Panc1 (cell line): Measurements from ENCODE around the gene SGIP1. TPM values are rescaled to one million over a fixed set of nuclear protein-coding genes. Genes with fewer than 3 reads are reported as not detected.

Source experiments
- ATAC-seq: fragments of 200-7000 bp; cut with Tn5 transposase; 2 replicates; pipeline ENCODE4 v1.9.1; 2020; ENCODE audit warnings: mild to moderate bottlenecking, moderate library complexity
- BruUV-seq: library from RNA; stranded (reverse); fragments of 400-500 nt; replicated peaks from 2 replicates; lab custom pipeline; 2021; lab: Mats Ljungman, UMichigan
- CTCF ChIA-PET: fragments of 300-600 bp; sonication (Branson Sonifier 250); formaldehyde crosslinking; loops from one replicate; lab custom pipeline; 2022; ENCODE audit warnings: antibody characterized with exemption; lab: Charles Lee
- POLR2A ChIA-PET: fragments of 300-600 bp; sonication (Branson Sonifier 250); formaldehyde crosslinking; loops from one replicate; lab custom pipeline; 2022; ENCODE audit warnings: antibody characterized with exemption; lab: Charles Lee
- DNase-seq: peaks from one replicate; pipeline ENCODE4 v3.0.0-alpha.2; 2010; ENCODE audit warnings: low read depth, low spot score
- H3K27ac ChIP-seq: 2 replicates; pipeline ENCODE4 v1.5.1; 2011; ENCODE audit warnings: mild to moderate bottlenecking, low read length, inconsistent platforms
- H3K27me3 ChIP-seq: fragments of 200-500 bp; sonication (Bioruptor generic); 2 replicates; pipeline ENCODE4 v1.6.0; 2014; ENCODE audit warnings: low read length, inconsistent platforms; ENCODE audit not compliant: control insufficient read depth, insufficient read depth
- H3K36me3 ChIP-seq: fragments of 200-500 bp; sonication (Bioruptor generic); 2 replicates; pipeline ENCODE4 v1.5.1; 2014; ENCODE audit warnings: inconsistent platforms, mild to moderate bottlenecking, low read length, moderate library complexity; ENCODE audit not compliant: control insufficient read depth, insufficient read depth
- H3K4me1 ChIP-seq: 2 replicates; pipeline ENCODE4 v1.5.1; 2011; ENCODE audit warnings: inconsistent platforms, mild to moderate bottlenecking, low read length, moderate library complexity; ENCODE audit not compliant: control insufficient read depth, insufficient read depth
- H3K4me3 ChIP-seq, 2 experiments: 2 replicates each; pipeline ENCODE4 v1.5.1; 2011 to 2012; ENCODE audit warnings: low read depth in 2 of 2, low read length in 2 of 2, mild to moderate bottlenecking in 2 of 2, inconsistent platforms in 1 of 2, moderate library complexity in 1 of 2
- H3K9me3 ChIP-seq: fragments of 200-500 bp; sonication (Bioruptor generic); 2 replicates; pipeline ENCODE4 v1.5.1; 2014; ENCODE audit warnings: low read depth, mild to moderate bottlenecking, inconsistent platforms, low read length, moderate library complexity; ENCODE audit not compliant: control insufficient read depth, insufficient read depth
- POLR2AphosphoS5 ChIP-seq: IDR thresholded peaks from 2 replicates; pipeline ENCODE4 v1.6.1; 2012; ENCODE audit warnings: mild to moderate bottlenecking, low read depth, low read length, moderate library complexity
- REST ChIP-seq, 2 experiments: IDR thresholded peaks; 2 replicates each; pipeline ENCODE4 v1.6.1; 2011 to 2012; ENCODE audit warnings: low read depth in 2 of 2, control low read depth in 1 of 2, low read length in 1 of 2, mild to moderate bottlenecking in 1 of 2, moderate library complexity in 1 of 2; ENCODE audit not compliant: insufficient read depth in 1 of 2
- SIN3A ChIP-seq: IDR thresholded peaks from 2 replicates; pipeline ENCODE4 v1.6.1; 2012; ENCODE audit warnings: low read depth, mild to moderate bottlenecking, low read length, moderate library complexity, borderline replicate concordance; ENCODE audit not compliant: insufficient read depth
- TCF7L2 ChIP-seq: IDR thresholded peaks from 2 replicates; pipeline ENCODE4 v1.6.1; 2011; ENCODE audit warnings: mild to moderate bottlenecking, low read depth, low read length, inconsistent platforms
- in situ Hi-C: cut with HindIII; loops from 2 replicates; pipeline ENCODE4 v1.10.0; 2016; ENCODE audit warnings: low sequenced_read_pairs, low pct_unique_long_range_greater_than_20kb
- intact Hi-C: fragments of 100-400 bp; cut with micrococcal nuclease; formaldehyde crosslinking; loops from one replicate; pipeline ENCODE4 v1.10.0; 2022; ENCODE audit not compliant: unreplicated experiment
- total RNA-seq: library from RNA; stranded (reverse); gene quantifications from one replicate; pipeline ENCODE4 v1.2.1, GENCODE V29; 2021; ENCODE audit not compliant: unreplicated experiment
- TF ChIP-seq, protein P1 (sequence below): fragments of 450-650 bp; IDR thresholded peaks from 2 replicates; pipeline ENCODE4 v1.5.1; 2017; ENCODE audit warnings: mild to moderate bottlenecking

Gene SGIP1
- total RNA-seq, 1 experiment from 2014 or later = 1.6 TPM

GRCh38 chr1:66693856-66694255 lies 159.9 kb downstream of the SGIP1 start:
- Histone ChIP-seq H3K27ac (no peak overlapping the region), H3K27me3 (no peaks in the 10 kb centered on the region), H3K4me1 (no peaks in the 10 kb centered on the region), H3K9me3 (no peaks in the 10 kb centered on the region), H3K4me3 (no peak overlapping the region), H3K36me3 (no peaks in the 10 kb centered on the region; the same call in 1 of the 2 replicates)
- ChIA-PET POLR2A (no interaction called here), CTCF (no interaction called here)
- intact Hi-C loops = no loop called here
- ATAC-seq (no peak), DNase-seq (no peak)
- TF ChIP-seq, protein P1, sequence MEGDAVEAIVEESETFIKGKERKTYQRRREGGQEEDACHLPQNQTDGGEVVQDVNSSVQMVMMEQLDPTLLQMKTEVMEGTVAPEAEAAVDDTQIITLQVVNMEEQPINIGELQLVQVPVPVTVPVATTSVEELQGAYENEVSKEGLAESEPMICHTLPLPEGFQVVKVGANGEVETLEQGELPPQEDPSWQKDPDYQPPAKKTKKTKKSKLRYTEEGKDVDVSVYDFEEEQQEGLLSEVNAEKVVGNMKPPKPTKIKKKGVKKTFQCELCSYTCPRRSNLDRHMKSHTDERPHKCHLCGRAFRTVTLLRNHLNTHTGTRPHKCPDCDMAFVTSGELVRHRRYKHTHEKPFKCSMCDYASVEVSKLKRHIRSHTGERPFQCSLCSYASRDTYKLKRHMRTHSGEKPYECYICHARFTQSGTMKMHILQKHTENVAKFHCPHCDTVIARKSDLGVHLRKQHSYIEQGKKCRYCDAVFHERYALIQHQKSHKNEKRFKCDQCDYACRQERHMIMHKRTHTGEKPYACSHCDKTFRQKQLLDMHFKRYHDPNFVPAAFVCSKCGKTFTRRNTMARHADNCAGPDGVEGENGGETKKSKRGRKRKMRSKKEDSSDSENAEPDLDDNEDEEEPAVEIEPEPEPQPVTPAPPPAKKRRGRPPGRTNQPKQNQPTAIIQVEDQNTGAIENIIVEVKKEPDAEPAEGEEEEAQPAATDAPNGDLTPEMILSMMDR = no peak
- no peak for TF ChIP-seq TCF7L2
- TF ChIP-seq POLR2AphosphoS5 = no peak
- no peak for TF ChIP-seq REST (IDR thresholded peaks at IDR 0.05; ENCODE audit: insufficient read depth in 1 of 2, low read depth in 2 of 2, low read length in 1 of 2)
- TF ChIP-seq SIN3A = no peak
- BruUV-seq = no TSS peak
- in situ Hi-C loops = no loop called here

DNA sequence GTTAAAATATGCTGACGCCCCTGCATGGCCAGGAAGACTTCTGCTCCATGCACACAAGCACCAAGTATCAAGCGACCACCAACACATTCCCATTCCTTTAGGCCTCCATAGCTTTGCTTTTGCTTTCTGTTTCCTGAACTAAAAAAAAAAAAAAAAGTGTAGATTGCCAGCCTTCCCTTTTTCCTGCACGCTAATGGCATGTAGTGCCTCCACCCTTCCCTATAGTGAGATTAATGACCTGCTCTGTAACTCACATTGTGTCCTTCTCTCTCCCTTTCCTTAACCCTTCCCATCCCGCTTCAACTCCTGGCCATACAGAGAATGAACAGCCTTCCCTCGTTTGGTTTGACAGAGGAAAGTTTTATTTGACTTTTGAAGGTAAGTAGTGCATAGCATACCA lies 161.2 kb downstream of the SGIP1 start:
- in situ Hi-C loops (no loop called here), intact Hi-C loops (no loop called here)
- TF ChIP-seq REST (IDR thresholded peaks at IDR 0.05; ENCODE audit: insufficient read depth in 1 of 2, low read depth in 2 of 2, low read length in 1 of 2) = no peak
- TF ChIP-seq, protein P1 = no peak
- TF ChIP-seq SIN3A = no peak
- TF ChIP-seq POLR2AphosphoS5 = no peak
- TF ChIP-seq TCF7L2 = no peak
- no TSS peak for BruUV-seq
- Histone ChIP-seq H3K27me3 (no peaks in the 10 kb centered on the region), H3K9me3 (no peaks in the 10 kb centered on the region), H3K4me3 (no peak overlapping the region), H3K36me3 (no peaks in the 10 kb centered on the region; the same call in 1 of the 2 replicates), H3K4me1 (no peaks in the 10 kb centered on the region), H3K27ac (no peak overlapping the region)
- ATAC-seq (no peak), DNase-seq (no peak)
- CTCF ChIA-PET = no interaction called here
- POLR2A ChIA-PET = no interaction called here
